NCI-H1105 treated with DMSO at 0.1 percent for 48 hours (cell line): Measurements from ENCODE around the gene KLHL26.

Experiments used
- DNase-seq: peaks from one replicate; lab custom pipeline; 2025; lab: John Stamatoyannopoulos, UW

The KLHL26 gene

DNA sequence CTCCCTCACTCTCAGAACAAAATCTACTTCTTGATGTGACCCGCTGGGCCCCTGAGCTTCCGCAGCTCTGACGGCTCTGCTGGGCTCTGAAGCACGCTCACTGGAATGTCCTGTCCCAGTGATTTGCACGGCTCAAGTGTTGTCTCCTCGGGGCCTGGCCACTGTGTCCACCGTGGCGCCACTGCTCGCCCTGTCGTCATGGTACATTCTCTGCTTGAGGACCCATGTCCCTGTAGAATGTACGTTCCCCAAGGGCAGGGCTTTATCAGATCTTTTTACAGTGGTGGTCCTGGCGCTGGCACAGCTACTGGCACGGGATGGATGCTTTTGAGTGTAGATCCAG is 12.1 kb downstream of the KLHL26 start:
- no peak for DNase-seq

DNA sequence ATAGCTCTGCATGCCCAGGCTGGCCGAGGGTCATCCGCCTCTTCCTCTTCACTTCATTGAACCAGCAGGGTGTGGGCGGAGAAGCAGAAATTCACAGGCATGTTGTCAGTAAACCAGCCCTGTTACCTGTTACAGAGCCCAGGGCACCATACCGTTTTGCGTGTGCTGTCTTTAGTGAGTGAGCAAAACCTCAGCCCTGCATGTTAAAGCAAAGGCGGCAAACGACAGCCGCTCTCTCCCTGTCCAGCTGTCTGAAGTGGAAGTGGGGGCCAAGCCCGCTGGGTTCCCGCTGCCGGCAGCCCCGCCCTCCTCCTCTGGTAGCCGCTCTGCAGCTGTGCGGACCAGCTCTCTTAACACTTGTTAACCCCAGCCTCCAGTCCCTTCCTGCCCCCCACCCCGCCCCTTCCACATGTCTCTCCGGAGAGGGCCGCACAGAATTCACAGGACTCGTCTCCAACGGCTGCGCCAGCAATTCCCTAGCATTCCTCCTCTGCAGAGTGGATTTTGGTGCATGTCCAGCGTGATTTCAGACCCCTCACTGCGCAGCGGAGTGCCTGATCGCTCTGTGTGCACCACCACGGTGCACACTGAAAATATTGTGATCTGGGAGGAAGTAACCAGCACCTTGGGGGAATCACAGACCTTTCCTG is 12.7 kb downstream of the KLHL26 start:
- no peak for DNase-seq

DNA sequence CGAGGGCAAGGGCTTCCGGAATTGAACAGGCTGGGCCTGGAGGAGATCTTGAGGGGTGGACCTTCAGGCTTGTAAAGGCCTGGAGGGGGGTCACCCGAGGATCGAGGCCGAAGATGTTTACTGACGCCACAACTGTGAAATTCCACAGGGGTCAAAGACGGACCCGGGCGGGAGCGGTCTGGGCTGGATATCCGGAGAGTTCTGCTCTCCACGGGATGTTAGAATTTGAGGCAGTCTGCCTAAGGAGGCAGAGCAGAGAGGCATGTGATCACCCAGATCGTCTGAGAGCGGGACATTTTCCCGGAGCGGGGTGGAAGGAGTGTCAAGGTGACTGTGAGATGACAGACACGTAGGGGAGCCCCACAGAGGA is 13.2 kb downstream of the KLHL26 start:
- no peak for DNase-seq

DNA sequence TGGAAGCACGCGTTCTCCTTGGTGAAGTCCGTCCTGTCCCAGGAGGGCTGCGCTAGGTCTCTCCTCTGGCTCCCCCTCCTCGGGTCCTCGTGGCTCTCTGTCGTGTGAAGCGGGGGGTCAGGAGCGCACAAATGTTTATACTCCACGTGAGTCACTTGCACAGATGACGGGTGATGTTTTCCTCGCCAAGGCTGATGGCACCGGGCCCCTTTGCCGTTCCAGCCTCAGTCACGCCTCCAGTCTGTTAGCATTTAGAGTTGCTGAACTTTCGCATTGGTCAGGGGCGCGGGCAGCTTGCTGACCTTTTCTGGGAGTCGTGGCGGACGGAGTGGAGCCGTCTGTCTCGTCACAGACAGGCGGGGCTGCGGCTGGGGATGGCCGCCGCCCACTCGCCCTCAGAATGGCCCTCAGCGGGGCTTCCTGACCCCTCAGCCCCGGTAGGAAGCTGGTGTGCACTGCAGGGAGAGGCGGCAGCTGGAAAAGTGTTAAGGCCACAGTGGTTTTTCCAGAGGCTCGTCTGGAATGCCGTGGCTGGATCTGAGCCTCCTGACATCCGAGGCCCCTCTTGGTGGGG is 13.7 kb downstream of the KLHL26 start:
- no peak for DNase-seq

DNA sequence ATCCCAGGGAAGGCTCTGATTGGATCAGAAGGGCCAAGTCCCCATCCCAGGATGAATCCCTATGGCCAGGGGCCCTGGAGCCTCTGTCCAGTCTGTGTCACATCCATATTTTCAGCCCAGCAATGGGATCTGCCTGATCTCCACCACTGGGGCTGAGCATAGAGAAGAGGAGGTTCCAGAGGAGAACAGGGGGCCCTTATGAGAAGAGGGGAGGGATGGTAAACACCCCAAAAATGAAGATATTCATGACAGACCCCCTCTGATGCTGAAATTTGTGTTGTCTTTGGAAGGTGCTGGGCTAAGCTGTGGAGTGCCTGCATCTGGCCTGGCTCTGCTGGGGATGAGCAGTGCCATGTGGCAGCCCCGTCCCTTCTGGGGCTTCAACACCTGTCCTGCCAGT is 14.5 kb downstream of the KLHL26 start:
- no peak for DNase-seq

DNA sequence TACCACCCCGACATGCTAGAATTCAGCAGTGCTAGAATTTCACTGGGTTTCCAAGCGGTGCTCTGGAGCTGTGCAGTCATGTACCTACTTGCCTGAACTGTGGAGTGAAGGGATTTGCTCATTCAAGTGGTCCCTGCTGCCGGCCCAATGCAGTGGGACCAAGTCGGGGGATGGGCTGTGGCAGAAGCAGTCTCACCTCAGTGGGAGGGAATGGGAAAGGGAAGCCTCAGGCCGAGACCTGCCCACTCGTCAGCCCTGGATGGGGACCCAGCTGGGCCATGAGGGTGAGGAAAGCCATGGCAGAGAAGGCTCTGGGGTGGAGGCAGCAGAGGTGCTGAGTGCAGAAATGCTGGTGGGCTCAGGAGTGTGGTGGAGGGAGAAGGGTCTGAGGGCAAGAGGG is 14.9 kb downstream of the KLHL26 start:
- DNase-seq, result no peak

DNA sequence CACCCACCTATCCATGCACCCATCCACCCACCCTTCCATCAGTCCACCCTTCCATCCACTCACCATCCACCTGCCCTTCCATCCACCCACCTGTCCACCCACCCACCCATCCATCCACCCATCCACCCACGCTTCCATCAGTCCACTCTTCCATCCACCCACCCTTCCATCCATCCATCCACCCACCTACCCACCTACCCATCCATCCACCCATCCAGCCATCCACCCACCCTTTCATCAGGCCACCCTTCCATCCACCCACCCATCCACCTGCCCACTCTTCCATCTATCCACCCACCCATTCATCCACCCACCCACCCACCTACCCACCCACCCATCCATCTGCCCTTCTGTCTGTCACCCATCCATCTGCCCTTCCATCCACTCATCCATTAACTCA is 17.0 kb downstream of the KLHL26 start:
- no peak for DNase-seq

DNA sequence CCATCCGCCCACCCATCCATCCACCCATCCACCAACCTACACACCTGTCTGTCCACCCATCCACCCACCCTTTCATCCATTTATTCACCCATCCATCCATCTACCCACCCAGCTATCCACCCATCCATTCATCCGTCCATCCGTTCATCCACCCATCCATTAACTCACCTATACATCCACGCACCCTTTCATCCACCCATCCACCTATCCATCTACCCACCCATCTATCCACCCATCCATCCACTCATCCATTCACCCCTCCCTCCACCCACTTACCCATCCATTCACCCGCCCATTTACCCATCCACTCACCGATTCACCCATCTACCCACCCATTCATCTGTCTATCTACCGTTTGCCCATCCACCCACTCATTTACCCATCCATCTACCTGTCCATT is 17.6 kb downstream of the KLHL26 start:
- no peak for DNase-seq

DNA sequence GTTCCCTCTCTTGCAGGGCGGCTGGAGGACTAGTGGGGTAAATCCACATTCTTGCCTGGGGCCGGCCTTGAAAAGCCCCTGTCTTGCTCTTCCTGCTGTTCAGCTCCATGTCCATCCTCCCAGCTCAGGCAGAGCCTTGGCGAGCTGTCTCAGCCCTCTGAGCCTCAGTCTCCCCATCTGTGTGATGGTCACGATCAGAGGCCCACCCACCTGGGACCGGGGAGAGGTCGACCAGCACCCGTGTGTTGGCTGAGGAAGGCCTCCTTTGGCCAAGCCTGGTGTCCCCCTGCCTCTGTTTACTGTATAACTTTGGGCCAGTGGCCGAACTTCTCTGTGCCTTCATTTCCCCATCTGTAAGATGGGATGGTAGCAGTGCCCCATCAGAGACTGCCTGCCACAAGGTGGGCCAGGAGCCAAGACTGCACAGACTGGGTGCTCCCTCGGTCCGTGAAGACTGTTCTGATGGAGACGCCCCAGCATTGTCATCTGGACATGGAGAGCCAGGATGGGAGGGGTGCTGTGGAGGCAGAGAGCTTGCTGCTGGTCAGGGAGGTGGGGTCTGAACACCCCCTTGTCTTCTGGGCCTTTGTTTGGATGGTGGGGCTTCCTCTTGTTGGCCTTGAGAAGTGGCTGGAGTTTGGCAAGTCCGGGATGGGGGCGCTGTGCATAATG is 18.5 kb downstream of the KLHL26 start:
- DNase-seq, result no peak

DNA sequence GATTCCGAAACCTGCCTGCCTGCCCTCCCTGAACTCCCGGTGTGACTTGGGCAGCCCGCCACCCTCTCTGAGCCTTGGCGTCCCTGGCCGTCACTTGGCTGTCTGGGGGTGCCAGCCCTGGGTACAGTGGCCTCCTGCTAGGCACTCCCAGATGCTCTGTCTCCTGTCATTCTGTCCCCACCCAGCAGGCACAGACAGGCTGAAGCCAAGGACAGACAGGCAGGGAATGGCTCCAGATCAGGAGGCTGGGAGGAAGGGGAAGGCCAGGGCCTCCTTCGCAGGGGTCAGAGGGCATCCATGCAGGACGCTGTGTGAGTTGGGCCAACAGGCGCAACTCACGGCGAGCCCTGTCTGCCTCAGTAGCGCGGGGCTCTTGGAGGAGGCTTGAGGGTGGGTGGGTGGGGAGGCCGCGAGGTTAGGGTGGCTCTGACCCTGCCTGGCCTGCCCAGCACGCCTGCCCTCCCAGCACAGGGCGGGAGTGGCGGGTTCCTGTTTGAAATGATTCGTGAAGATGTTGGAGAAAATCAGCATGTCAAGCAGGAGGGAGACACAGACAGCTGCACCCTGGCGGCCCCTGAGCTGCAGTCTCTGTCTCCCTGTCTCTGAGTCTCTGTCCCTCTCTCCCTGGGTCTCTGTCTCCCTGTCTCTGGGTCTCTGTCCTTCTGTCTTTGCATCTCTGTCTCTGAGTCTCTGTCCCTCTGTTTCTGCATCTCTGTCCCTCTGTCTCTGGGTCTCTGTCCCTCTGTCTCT is 19.7 kb downstream of the KLHL26 start:
- no peak for DNase-seq

DNA sequence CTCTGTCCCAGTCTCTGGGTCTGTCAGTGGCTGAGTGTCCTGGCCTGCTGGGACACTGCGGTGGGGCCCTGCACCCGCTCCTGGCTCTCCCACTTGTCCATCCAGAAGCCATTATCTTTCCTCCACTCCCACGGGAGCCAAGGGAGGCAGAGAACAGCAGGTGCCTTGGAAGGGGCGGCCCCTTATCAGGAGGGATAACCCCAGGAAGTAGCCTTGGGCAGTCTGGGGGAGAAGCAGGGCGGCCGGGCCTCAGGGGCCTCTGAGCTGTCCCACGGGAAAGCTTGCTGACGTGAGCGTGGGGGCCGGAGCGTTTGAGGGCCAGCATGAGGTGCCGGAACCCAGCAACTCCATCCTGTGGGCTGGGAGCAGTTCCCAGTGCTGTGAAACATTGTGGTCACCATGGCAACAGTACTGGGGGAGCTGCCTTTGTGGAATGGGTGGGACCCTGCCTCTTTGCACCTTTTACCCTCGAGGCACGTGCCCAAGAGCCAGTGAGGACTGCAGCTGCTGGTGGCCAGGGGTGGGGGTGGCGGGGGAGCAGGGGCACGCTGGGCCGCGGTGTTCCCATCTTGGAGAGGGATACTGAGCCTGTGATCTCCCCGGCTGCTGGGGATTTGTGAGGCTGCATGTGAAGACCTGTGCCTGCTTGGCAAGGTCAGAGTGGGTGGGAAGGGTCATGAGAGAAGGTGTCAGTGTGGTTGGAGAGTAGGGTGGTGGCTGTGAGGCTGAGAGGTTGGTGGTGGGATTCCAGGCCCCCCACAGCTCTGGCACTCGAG is 20.9 kb downstream of the KLHL26 start:
- DNase-seq, result no peak

DNA sequence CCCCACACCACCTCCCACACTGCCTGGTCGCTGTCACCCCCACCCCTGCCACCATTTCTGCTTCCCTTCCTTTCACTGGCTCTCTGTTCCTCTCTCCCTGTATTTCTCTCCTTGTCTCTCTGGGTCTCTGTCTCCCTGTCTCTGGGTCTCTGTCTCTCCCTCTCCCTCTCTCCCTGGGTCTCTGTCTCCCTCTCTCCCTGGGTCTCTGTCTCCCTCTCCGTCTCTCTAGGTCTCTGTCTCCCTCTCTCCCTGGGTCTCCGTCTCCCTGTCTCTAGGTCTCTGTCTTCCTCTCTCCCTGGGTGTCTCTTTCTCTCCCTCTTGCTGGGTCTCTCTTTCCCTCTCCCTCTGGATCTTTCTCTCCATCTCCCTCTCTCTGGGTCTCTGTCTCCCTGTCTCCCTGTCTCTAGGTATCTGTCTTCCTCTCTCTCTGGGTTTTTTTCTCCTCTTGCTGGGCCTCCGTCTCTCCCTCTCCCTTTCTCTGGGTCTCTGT is 21.6 kb downstream of the KLHL26 start:
- DNase-seq, result no peak

DNA sequence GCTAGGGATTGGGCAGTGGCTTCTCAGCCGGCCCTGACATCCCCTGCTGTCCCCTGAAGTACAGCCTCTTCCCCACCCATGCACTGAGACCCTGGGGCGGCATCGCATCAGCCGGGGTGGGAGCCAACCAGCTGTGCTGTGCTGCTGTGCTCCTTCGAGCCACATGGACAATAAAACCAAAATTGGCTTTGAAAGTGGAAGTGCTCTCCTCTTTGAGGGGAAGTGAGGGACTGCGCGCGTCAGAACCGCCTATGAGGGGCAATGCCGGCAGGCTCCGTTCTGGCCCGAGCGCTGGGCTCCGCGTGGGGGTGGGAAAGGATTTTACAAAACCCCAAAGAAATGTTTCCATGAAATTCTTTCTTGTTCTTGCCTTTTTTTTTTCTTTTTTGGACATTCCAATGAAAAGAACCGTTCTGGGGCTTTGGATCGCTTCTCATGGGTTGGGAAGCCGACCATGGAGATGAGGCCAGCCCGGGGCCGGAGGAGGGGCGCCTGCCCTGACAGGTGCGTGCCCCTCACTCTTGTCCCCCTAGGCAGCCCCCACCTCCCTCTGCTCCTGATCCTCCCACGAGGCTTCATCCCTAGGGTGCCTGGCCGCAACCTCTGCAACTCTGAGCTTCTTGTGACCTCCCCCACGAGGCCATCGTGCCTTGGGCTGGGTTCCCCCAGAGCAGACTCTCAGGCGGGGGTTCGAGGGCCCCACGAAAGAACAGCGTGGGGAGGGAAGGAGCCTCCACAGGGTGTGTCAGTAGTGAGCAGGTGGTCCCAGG is 22.6 kb downstream of the KLHL26 start:
- no peak for DNase-seq

DNA sequence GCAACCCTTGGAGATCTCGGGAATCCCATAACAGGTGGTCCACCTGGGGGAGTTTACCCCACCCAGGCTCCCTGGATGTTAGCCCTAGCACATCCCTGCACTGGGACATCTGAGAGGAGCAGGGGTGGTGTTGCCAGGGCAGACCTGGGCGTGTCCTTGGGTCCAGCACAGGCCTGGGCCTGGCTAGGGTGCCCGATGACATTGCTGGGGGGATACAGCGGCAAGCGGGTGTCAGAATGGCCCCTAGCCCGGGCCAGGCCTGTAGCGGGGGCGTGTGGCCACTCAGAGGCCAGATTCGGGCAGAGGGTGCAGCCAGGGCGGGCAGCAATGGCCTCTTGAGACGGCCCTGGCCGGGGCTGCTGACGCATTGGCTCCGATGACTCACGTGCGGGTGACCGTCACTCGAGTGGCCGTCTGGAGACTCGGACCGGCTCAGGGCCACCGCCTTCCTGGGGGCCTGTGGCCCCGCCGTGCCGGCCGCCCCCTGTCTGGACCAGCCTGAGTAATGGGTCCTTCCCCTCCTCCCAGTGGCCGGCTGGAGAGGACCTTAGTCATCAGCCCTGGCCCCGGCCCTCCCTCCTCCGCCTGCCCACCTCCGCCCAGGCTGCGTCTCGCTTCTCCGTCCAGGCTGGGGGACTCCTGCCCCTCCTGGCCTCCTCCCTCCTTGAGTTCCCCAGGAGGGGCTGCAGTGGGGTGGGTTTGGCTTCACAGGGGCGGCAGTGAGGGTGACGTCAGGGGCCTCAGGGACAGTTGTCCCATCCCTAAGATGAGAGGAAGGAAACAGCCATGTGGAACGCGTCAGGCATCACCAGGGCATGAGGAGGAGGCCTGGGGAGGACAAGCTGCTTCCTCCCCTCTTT is 23.5 kb downstream of the KLHL26 start:
- DNase-seq, result no peak

DNA sequence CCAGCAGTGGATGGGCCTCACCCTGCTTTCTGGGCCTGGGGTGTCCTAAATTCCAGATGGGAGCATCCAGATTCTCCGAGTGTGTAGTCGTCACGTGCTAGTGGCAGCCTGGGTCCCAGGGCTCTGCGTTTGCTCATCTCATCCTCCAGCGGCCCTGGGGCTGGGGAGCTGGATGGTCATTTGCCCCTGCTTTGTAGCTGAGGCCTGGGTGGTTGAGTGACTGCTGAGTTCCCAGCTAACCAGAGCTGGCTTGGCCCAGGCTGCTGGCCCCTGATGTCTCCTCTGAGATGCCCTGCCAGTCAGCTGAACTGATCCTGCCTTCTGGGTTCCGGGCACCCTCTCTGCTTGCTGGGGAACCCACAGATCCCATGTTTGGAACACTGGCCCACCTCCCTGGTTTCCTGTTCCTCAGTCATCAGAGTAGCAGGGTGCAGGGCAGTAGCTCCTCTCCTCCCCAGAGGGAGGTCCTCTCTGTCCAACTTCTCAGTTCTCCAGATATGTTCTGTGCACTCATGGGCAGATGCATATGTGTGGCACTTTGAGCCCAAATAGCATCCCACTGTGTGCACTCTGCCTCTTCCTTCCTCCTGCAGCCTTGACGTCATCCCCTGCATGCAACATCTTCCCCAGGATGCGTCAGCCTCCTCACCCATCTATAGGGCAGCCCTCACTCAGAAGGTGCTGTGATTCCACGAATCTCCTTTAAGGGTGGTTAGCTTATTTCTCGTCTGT is 24.3 kb downstream of the KLHL26 start:
- DNase-seq, result no peak

DNA sequence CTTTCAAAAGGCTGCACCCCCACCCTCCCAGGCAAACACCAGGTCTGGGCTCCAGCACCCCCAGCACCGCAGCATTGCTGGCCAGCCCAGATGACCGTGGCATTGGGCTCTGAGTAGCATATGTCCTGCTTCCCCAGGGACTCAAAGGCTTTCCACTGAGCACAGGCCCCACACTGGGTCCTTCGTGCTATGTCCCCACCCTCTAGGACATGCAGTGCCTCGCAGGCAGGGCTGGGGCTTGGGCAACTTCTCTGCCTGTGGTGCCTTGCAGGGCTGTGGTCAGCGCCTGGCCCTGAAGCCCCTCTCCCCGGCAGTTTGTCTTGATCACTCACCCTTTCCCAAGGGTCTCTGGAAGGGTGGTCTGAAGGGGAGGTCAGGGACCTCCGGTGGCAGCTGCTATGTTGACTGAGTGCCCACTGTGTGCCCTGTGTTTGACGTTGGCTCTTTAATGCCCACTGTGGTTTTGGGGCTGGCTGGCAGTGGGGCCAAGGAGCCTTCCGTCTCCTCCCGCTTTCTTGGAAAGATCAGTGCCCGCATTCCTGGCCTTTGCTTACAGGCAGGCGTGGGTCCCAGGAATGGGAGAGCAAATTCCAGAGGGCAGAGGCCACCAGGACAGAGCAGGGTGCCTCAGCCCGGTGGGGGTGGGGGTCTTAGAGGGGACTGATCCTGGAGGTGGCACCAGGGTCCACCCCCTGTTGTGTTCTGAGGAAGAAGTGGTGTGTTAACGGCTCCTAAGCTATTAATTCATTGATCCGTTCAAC is 26.3 kb downstream of the KLHL26 start:
- DNase-seq, result no peak

DNA sequence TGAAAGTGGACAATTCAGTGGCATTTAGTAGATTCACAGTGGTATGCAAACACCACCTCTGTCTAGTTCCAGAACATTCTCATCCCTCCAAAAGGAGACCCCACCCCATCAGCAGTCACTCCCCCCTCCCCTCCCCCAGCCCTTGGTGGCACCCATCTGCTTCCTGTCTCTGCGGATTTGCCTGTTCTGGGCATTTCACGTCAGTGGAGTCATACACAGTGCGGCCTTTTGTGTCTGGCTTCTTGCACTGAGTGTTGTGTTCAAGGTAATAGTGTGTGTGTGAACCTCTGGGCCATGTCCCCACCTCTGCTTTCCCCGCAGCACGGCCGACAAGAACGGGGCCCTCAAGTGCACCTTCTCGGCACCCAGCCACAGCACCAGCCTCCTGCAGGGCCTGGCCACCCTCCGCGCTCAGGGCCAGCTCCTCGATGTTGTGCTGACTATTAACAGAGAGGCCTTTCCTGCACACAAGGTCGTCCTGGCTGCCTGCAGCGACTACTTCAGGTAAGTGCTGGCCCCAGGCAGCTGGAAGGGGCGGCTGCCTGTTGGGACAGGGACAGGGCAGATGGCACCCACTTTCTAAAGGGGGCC is 27.2 kb downstream of the KLHL26 start:
- DNase-seq, result no peak

DNA sequence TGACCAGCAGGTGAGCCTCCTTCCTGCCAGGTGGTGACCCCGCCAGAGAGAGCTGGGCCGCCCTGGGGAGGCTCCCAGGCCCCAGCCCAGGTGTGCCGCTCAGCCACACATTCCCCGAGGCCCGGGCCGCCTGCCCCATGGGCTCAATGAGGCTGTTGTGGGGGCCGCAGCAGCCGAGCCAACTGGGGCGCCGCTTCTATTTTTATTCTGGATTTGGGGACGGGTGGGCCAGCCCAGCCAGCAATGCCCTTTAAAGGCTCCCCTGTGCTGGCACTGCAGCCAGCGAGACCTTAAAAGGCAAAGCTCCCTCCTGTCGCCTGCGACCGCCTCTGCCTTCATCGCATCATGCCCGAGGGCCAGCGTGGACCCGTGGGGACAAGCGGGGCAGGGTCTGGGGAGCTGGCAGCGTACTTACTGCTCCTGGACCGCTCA is 29.0 kb downstream of the KLHL26 start:
- no peak for DNase-seq

DNA sequence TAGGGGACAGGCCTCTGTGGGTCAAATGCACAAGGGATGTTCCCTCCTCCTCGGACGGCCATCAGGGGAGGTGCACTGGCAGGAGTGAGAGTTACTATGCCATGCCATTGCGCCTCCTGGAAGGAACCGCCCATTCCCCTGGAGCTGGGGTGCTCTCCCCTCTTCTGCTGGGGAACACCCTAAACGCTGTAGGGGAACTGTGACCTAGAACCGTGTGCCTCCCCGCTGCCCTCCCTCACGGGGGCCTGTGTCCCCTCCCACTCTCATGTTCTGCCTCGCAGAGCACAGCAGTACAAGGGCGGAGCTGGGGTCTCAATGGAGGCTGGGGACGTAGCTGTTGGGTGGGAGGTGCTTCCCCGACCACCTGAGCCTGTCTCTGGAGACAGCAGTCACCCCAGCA is 29.5 kb downstream of the KLHL26 start:
- DNase-seq, result no peak
